SKM-1 treated with dmso at 0.1 percent for 144 hours (cell line): ENCODE data around the gene TCF4.

Experiments
- DNase-seq: peaks from one replicate; lab custom pipeline; 2025; ENCODE audit not compliant: unreplicated experiment; lab: John Stamatoyannopoulos, UW

Gene TCF4

GRCh38 chr18:55219823-55220222 lies 368.2 kb downstream of the TCF4 start:
- no peak for DNase-seq

- no peak for DNase-seq
These were observed 368.9 kb downstream of the TCF4 start for GRCh38 chr18:55219059-55219458.

GRCh38 chr18:55214969-55215368 lies 373.0 kb downstream of the TCF4 start:
- no peak for DNase-seq

GRCh38 chr18:55214534-55214933 lies 373.5 kb downstream of the TCF4 start:
- DNase-seq: no peak

GRCh38 chr18:55213586-55213985 lies 374.4 kb downstream of the TCF4 start:
- no peak for DNase-seq

- DNase-seq: no peak
These were observed 381.1 kb downstream of the TCF4 start for GRCh38 chr18:55206927-55207326.

- no peak for DNase-seq
These were observed 385.6 kb downstream of the TCF4 start for GRCh38 chr18:55202232-55202917.

GRCh38 chr18:55199291-55199963 lies 388.6 kb downstream of the TCF4 start:
- no peak for DNase-seq

- DNase-seq: no peak
These were observed 392.1 kb downstream of the TCF4 start for GRCh38 chr18:55195863-55196262.

- DNase-seq: no peak
These were observed 398.0 kb downstream of the TCF4 start for GRCh38 chr18:55189972-55190371.

- DNase-seq: no peak
These were observed 401.4 kb downstream of the TCF4 start for GRCh38 chr18:55186588-55186987.

GRCh38 chr18:55185391-55185790 lies 402.6 kb downstream of the TCF4 start:
- DNase-seq: no peak

GRCh38 chr18:55179835-55180234 lies 408.2 kb downstream of the TCF4 start:
- DNase-seq: no peak

- no peak for DNase-seq
These were observed 408.6 kb downstream of the TCF4 start for GRCh38 chr18:55179425-55179824.

- DNase-seq: no peak
These were observed 414.7 kb downstream of the TCF4 start for GRCh38 chr18:55173291-55173690.
